Activated T-cell treated with anti-CD3 and anti-CD28 coated beads, Interleukin-2, amount 50 U/mL, for 1 hour (primary cell): ENCODE measurements around the gene SIGLEC5.

Experiments
- DNase-seq: peaks from one replicate; pipeline ENCODE4 v3.0.0-alpha.2; 2020

Gene SIGLEC5

GRCh38 chr19:51627491-51628138 is 2.6 kb downstream of the SIGLEC5 start:
- no peak for DNase-seq

- no peak for DNase-seq
Observed at GRCh38 chr19:51626675-51627074, 3.5 kb downstream of the SIGLEC5 start.

- no peak for DNase-seq
Observed at GRCh38 chr19:51621178-51621577, 9.0 kb downstream of the SIGLEC5 start.

GRCh38 chr19:51615991-51616390 is 14.2 kb downstream of the SIGLEC5 start:
- no peak for DNase-seq

GRCh38 chr19:51614789-51615188 is 15.4 kb downstream of the SIGLEC5 start:
- DNase-seq: no peak

- DNase-seq: no peak
Observed at GRCh38 chr19:51610576-51610975, 19.6 kb downstream of the SIGLEC5 start.

GRCh38 chr19:51607920-51608562 is 22.2 kb downstream of the SIGLEC5 start:
- peak; percentile 53 for DNase-seq

- DNase-seq: no peak
Observed at GRCh38 chr19:51607077-51607476, 23.1 kb downstream of the SIGLEC5 start.

GRCh38 chr19:51602189-51602854 is 27.9 kb downstream of the SIGLEC5 start:
- DNase-seq: no peak

- no peak for DNase-seq
Observed at GRCh38 chr19:51600940-51601580, 29.1 kb downstream of the SIGLEC5 start.

GRCh38 chr19:51599084-51599483 is 31.1 kb downstream of the SIGLEC5 start:
- no peak for DNase-seq

- DNase-seq: no peak
Observed at GRCh38 chr19:51598159-51598915, 31.9 kb downstream of the SIGLEC5 start.

- no peak for DNase-seq
Observed at GRCh38 chr19:51595190-51596175, 34.7 kb downstream of the SIGLEC5 start.

GRCh38 chr19:51594774-51595109 is 35.5 kb downstream of the SIGLEC5 start:
- DNase-seq: no peak

- peak; percentile 95 for DNase-seq
Observed at GRCh38 chr19:51593969-51594773, 36.0 kb downstream of the SIGLEC5 start.

GRCh38 chr19:51593138-51593890 is 36.9 kb downstream of the SIGLEC5 start:
- DNase-seq: no peak

- no peak for DNase-seq
Observed at GRCh38 chr19:51592521-51592920, 37.7 kb downstream of the SIGLEC5 start.

- DNase-seq: no peak
Observed at GRCh38 chr19:51590441-51590840, 39.8 kb downstream of the SIGLEC5 start.

GRCh38 chr19:51589511-51589910 is 40.7 kb downstream of the SIGLEC5 start:
- no peak for DNase-seq
